NB4 (cell line): ENCODE data around the gene CMTM1.
"Not testable (repeated sequence)": the region's sequence is repeated elsewhere in the genome, so short reads cannot be mapped to it uniquely, and the experiment has no call there.

Source experiments
- MYC ChIP-seq: IDR thresholded peaks from 2 replicates; pipeline ENCODE4 v1.6.1; 2011; ENCODE audit warnings: low read depth, low read length
- POLR2A ChIP-seq: IDR thresholded peaks from 2 replicates; pipeline ENCODE4 v1.6.1; 2011; ENCODE audit warnings: mild to moderate bottlenecking; ENCODE audit not compliant: insufficient read length; ENCODE audit errors: extremely low read depth
- TF ChIP-seq, protein P1 (sequence below): IDR thresholded peaks from one replicate; pipeline ENCODE4 v1.5.1; 2012; ENCODE audit warnings: low read depth, low read length
- TF ChIP-seq, protein P2 (sequence below): IDR thresholded peaks from 2 replicates; pipeline ENCODE4 v1.6.1; 2011; ENCODE audit warnings: low read depth, low read length

DNA sequence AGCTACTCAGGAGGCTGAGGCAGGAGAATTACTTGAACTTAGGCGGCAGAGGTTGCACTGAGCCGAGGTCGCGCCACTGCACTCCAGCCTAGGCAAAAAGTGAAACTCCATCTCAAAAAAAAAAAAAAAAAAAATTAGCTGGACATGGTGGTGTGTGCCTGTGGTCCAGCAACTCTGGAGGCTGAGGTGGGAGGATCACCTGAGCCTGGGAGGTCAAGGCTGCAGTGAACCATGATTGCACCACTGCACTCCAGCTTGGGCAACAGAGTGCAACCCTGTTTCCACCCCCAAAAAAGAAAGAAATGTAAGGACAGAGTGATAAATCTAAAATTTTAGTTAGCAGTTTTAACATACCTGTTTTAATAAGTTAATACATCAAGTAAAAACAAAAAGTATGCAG is 30.3 kb downstream of the CMTM1 start:
- TF ChIP-seq, protein P1, sequence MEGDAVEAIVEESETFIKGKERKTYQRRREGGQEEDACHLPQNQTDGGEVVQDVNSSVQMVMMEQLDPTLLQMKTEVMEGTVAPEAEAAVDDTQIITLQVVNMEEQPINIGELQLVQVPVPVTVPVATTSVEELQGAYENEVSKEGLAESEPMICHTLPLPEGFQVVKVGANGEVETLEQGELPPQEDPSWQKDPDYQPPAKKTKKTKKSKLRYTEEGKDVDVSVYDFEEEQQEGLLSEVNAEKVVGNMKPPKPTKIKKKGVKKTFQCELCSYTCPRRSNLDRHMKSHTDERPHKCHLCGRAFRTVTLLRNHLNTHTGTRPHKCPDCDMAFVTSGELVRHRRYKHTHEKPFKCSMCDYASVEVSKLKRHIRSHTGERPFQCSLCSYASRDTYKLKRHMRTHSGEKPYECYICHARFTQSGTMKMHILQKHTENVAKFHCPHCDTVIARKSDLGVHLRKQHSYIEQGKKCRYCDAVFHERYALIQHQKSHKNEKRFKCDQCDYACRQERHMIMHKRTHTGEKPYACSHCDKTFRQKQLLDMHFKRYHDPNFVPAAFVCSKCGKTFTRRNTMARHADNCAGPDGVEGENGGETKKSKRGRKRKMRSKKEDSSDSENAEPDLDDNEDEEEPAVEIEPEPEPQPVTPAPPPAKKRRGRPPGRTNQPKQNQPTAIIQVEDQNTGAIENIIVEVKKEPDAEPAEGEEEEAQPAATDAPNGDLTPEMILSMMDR = not testable (repeated sequence)
- TF ChIP-seq, protein P2, sequence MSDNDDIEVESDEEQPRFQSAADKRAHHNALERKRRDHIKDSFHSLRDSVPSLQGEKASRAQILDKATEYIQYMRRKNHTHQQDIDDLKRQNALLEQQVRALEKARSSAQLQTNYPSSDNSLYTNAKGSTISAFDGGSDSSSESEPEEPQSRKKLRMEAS = not testable (repeated sequence)
- not testable (repeated sequence) for TF ChIP-seq POLR2A, MYC
